Right lobe of liver (tissue), 4 donors: ENCODE measurements around the gene NETO1.

Experiments used
- CTCF ChIP-seq, 4 donors: fragments of 200-600 bp in 3 of 4; fragments of 450-650 bp in 1 of 4; IDR thresholded peaks; one replicate each; pipeline versions ENCODE4 v1.5.1 to v1.8.0; 2016 to 2022; ENCODE audit warnings: antibody characterized with exemption in 4 of 4, mild to moderate bottlenecking in 2 of 4
- POLR2A ChIP-seq: fragments of 450-650 bp; IDR thresholded peaks from one replicate; pipeline ENCODE4 v1.6.1; 2017; ENCODE audit warnings: antibody characterized with exemption, mild to moderate bottlenecking
- donor health status: DM: no; HTN: no; CAD: no.
- donor health status: DM: no; HTN: no; CAD: no.
- donor health status: DM: no; HTN: yes; CAD: no.

DNA sequence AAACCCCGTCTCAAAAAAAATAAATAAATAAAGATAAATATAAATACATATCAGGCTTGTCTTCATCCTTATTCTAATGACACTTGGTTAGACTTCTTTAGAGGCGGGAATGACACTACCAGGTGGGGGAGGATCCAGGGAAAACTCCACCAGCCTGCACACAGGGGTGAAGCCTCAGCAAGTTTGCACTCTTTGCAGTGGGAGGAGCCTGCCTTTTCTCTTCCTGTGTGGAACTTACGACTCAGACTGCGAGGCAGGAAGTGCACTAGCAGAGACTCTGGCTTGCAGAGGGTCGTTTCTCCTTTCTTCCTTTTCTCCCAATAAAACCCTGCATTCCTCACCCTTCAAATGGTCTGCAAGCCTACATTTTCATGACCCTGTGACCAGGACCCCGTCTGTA lies 170.1 kb downstream of the NETO1 start:
- no peak for TF ChIP-seq POLR2A
- no peak for TF ChIP-seq CTCF (IDR thresholded peaks at IDR 0.05)
